HG03135 (cell line): ENCODE results near the gene PARP15.
"Not testable (repeated sequence)": the region's sequence is repeated elsewhere in the genome, so short reads cannot be mapped to it uniquely, and the experiment has no call there.

Source experiments
- ATAC-seq: cut with Tn5 transposase; IDR thresholded peaks from one replicate; pipeline ENCODE4 v1.9.1; 2021; ENCODE audit warnings: mild to moderate bottlenecking, moderate library complexity; ENCODE audit not compliant: unreplicated experiment

The PARP15 gene

GRCh38 chr3:122615303-122615702, 37.9 kb downstream of the PARP15 start:
- ATAC-seq, result no peak

GRCh38 chr3:122618614-122619013, 41.2 kb downstream of the PARP15 start:
- ATAC-seq, result no peak

- ATAC-seq, result no peak
Measured at GRCh38 chr3:122619040-122619439, 41.6 kb downstream of the PARP15 start.

- ATAC-seq, result no peak
Measured at GRCh38 chr3:122620399-122620798, 42.9 kb downstream of the PARP15 start.

- no peak for ATAC-seq
Measured at GRCh38 chr3:122621112-122621511, 43.7 kb downstream of the PARP15 start.

- no peak for ATAC-seq
Measured at GRCh38 chr3:122623031-122623829, 45.8 kb downstream of the PARP15 start.

- ATAC-seq, result no peak
Measured at GRCh38 chr3:122626515-122627180, 49.2 kb downstream of the PARP15 start.

GRCh38 chr3:122627301-122627700, 49.9 kb downstream of the PARP15 start:
- no peak for ATAC-seq

GRCh38 chr3:122628567-122628966, 51.1 kb downstream of the PARP15 start:
- ATAC-seq, result no peak

- ATAC-seq, result no peak
Measured at GRCh38 chr3:122629763-122630162, 52.3 kb downstream of the PARP15 start.

- ATAC-seq, result no peak
Measured at GRCh38 chr3:122635789-122636188, 58.3 kb downstream of the PARP15 start.

GRCh38 chr3:122636697-122637096, 59.2 kb downstream of the PARP15 start:
- ATAC-seq, result no peak

- no peak for ATAC-seq
Measured at GRCh38 chr3:122640437-122640999, 63.1 kb downstream of the PARP15 start.

GRCh38 chr3:122642935-122643334, 65.5 kb downstream of the PARP15 start:
- ATAC-seq, result peak; percentile 77

- no peak for ATAC-seq
Measured at GRCh38 chr3:122646146-122646988, 68.9 kb downstream of the PARP15 start.

- ATAC-seq, result not testable (repeated sequence)
Measured at GRCh38 chr3:122651233-122651907, 73.9 kb downstream of the PARP15 start.

GRCh38 chr3:122651962-122652361, 74.5 kb downstream of the PARP15 start:
- ATAC-seq, result not testable (repeated sequence)

- not testable (repeated sequence) for ATAC-seq
Measured at GRCh38 chr3:122658336-122658735, 80.9 kb downstream of the PARP15 start.

GRCh38 chr3:122660297-122660974, 83.0 kb downstream of the PARP15 start:
- no peak for ATAC-seq

- ATAC-seq, result no peak
Measured at GRCh38 chr3:122661633-122662032, 84.2 kb downstream of the PARP15 start.
